C4-2B (cell line): Measurements from ENCODE around the gene LTB4R2.

Source experiments
- ZFX ChIP-seq: fragments of 450-650 bp; IDR thresholded peaks from 2 replicates; pipeline ENCODE4 v1.6.1; 2017
- TF ChIP-seq, protein P1 (sequence below): fragments of 450-650 bp; conservative IDR thresholded peaks from 2 replicates; pipeline ENCODE4 v1.5.1; 2017; ENCODE audit warnings: mild to moderate bottlenecking

GRCh38 chr14:24263848-24264247 is 46.1 kb upstream of the LTB4R2 start:
- TF ChIP-seq, protein P1, sequence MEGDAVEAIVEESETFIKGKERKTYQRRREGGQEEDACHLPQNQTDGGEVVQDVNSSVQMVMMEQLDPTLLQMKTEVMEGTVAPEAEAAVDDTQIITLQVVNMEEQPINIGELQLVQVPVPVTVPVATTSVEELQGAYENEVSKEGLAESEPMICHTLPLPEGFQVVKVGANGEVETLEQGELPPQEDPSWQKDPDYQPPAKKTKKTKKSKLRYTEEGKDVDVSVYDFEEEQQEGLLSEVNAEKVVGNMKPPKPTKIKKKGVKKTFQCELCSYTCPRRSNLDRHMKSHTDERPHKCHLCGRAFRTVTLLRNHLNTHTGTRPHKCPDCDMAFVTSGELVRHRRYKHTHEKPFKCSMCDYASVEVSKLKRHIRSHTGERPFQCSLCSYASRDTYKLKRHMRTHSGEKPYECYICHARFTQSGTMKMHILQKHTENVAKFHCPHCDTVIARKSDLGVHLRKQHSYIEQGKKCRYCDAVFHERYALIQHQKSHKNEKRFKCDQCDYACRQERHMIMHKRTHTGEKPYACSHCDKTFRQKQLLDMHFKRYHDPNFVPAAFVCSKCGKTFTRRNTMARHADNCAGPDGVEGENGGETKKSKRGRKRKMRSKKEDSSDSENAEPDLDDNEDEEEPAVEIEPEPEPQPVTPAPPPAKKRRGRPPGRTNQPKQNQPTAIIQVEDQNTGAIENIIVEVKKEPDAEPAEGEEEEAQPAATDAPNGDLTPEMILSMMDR: no peak
- no peak for TF ChIP-seq ZFX
